ENCODE results near the gene MRPS18A. TPM values are rescaled to one million over a fixed set of nuclear protein-coding genes. Genes with fewer than 3 reads are reported as not detected.

MRPS18A gene
- total and polyA plus RNA-seq, 2 donors (not counting 3 experiments of a cell fraction or from before 2014, with no cell fraction given) = 39.8 to 83.8 TPM

DNA sequence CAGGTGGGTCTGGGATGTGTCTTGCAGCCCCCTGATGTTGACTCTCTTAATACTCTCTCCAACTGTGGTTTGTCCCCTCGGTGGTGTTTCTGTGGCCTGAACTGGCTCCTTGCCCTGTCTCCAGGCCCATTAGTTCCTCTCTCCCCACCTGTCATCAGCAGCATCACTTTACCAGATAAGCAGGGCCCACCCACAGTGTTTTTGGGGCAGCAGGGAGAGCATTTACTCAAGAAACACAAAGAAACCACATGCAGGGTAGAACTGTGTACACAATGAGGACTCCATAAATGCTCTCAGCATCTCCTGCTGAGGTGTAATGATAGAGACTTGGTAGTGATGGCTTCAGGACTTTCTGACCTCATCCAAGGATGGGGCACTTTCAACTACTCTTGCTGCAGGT lies 20.2 kb upstream of the MRPS18A start:
- no peaks in the 10 kb centered on the region for H3K9me1 ChIP-seq (replicated peaks; ENCODE audit: control insufficient read depth, extremely low read depth, insufficient read depth, low read length)
- FAIRE-seq = no peak
- no peak overlapping the region for H3K27ac ChIP-seq (ENCODE audit: insufficient read depth, low read depth, low read length)
- peaks cover 45% of the 10 kb centered on the region for H3K4me1 ChIP-seq (ENCODE audit: control insufficient read depth, extremely low read depth, insufficient read depth, low read length)
- no peaks in the 10 kb centered on the region for H3K9me3 ChIP-seq (replicated peaks; ENCODE audit: control insufficient read depth, insufficient read depth, low read length)
- H3K79me2 ChIP-seq (ENCODE audit: control insufficient read depth, insufficient read depth, low read length) = no peaks in the 10 kb centered on the region
- H3K9ac ChIP-seq (replicated peaks; ENCODE audit: extremely low read depth, insufficient read depth, low read length) = no peak overlapping the region
- intact Hi-C loops (cut with micrococcal nuclease) = loop anchor here (5.0 kb wide), 1 partner anchor 65 kb away; the partner anchor contains the start of gene VEGFA
- DNase-seq (ENCODE audit: low read depth, low spot score) = no peak
- no peak overlapping the region for H3K4me3 ChIP-seq (replicated peaks in 1 of 3; ENCODE audit: insufficient read depth in 1 of 3, low read depth in 1 of 3, low read length in 3 of 3)
- ChIA-PET POLR2A (no interaction called here), CTCF (no interaction called here)
- no peak overlapping the region for H3K4me2 ChIP-seq (ENCODE audit: insufficient read depth, low read length)
- H3K27me3 ChIP-seq (ENCODE audit: control insufficient read depth in 2 of 2, insufficient read depth in 2 of 2, low read length in 2 of 2) = no peaks in the 10 kb centered on the region
- H4K20me1 ChIP-seq (replicated peaks; ENCODE audit: control insufficient read depth, extremely low read depth, insufficient read depth, low read length) = no peaks in the 10 kb centered on the region
- H2AFZ ChIP-seq (ENCODE audit: low read depth, low read length) = no peak overlapping the region
- TF ChIP-seq POLR2AphosphoS5 (IDR thresholded peaks at IDR 0.05; ENCODE audit: insufficient read depth, low read depth, low read length) (no peak), JUN (IDR thresholded peaks at IDR 0.05; ENCODE audit: borderline replicate concordance, insufficient read depth, insufficient read length, low read depth) (no peak), FOS (IDR thresholded peaks at IDR 0.05; ENCODE audit: borderline replicate concordance, insufficient read depth, low read length) (no peak), EZH2 (IDR thresholded peaks at IDR 0.05; ENCODE audit: borderline replicate concordance, low read depth, low read length, severe bottlenecking) (no peak), POLR2A (IDR thresholded peaks at IDR 0.05; ENCODE audit: low read depth, low read length) (no peak), GATA2 (IDR thresholded peaks at IDR 0.05; ENCODE audit: insufficient read depth, insufficient read length, low read depth, low read length) (no peak), MYC (IDR thresholded peaks at IDR 0.05; ENCODE audit: low read depth, low read length) (no peak)
- TF ChIP-seq, protein P1, sequence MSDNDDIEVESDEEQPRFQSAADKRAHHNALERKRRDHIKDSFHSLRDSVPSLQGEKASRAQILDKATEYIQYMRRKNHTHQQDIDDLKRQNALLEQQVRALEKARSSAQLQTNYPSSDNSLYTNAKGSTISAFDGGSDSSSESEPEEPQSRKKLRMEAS (IDR thresholded peaks at IDR 0.05; ENCODE audit: insufficient read depth, insufficient read length) = no peak
- TF ChIP-seq, protein P2, sequence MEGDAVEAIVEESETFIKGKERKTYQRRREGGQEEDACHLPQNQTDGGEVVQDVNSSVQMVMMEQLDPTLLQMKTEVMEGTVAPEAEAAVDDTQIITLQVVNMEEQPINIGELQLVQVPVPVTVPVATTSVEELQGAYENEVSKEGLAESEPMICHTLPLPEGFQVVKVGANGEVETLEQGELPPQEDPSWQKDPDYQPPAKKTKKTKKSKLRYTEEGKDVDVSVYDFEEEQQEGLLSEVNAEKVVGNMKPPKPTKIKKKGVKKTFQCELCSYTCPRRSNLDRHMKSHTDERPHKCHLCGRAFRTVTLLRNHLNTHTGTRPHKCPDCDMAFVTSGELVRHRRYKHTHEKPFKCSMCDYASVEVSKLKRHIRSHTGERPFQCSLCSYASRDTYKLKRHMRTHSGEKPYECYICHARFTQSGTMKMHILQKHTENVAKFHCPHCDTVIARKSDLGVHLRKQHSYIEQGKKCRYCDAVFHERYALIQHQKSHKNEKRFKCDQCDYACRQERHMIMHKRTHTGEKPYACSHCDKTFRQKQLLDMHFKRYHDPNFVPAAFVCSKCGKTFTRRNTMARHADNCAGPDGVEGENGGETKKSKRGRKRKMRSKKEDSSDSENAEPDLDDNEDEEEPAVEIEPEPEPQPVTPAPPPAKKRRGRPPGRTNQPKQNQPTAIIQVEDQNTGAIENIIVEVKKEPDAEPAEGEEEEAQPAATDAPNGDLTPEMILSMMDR (IDR thresholded peaks at IDR 0.05; ENCODE audit: extremely low read depth in 1 of 2, insufficient read depth in 1 of 2, low read depth in 1 of 2, low read length in 2 of 2) = no peak
- dilution Hi-C loops (cut with MboI; ENCODE audit: extremely low pct_ligation_motif_present, low sequenced_read_pairs) = no loop called here
- BruUV-seq (replicated peaks) = no TSS peak
- no peaks in the 10 kb centered on the region for H3K36me3 ChIP-seq (ENCODE audit: control insufficient read depth in 2 of 2, extremely low read depth in 1 of 2, insufficient read depth in 2 of 2, low read length in 2 of 2)
